ENCODE data around the gene C14orf39.

GRCh38 chr14:60510254-60510950 is 24.5 kb upstream of the C14orf39 start:
- TF ChIP-seq CTCF (IDR thresholded peaks at IDR 0.05): no peak
- no peak for TF ChIP-seq POLR2AphosphoS5 (IDR thresholded peaks at IDR 0.05; ENCODE audit: low read depth, low read length)
- TF ChIP-seq TCF7L2 (IDR thresholded peaks at IDR 0.05; ENCODE audit: low read depth, low read length): no peak
